Measurements from ENCODE around the gene PELI3.

PELI3 gene

DNA sequence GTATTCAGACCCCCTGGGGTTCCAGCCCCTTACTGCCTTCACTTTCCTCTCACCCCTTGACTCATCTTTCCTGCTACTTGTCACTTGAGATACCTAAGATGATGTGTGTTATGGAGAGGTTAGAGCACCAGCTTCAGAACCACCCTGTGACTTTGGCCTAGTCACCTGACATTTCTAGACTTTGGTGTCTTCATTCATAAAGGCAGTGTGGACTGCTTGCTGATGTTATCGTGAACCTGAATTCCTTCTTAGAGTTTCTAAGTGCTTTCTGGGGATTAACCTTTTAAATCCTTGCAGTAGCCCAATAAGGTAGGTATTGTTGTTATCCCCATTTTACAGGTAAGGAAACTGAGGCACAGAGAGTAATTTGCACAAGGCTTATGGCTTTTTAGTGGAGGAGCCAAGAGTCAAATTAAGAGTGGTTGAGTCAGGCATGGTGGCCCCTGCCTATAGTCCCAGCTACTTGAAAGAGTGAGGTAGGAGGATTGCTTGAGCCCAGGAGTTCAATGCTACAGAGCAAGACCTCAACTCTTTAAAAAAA, 38.6 kb downstream of the PELI3 start:
- no peak for DNase-seq (ENCODE audit: low spot score)

DNA sequence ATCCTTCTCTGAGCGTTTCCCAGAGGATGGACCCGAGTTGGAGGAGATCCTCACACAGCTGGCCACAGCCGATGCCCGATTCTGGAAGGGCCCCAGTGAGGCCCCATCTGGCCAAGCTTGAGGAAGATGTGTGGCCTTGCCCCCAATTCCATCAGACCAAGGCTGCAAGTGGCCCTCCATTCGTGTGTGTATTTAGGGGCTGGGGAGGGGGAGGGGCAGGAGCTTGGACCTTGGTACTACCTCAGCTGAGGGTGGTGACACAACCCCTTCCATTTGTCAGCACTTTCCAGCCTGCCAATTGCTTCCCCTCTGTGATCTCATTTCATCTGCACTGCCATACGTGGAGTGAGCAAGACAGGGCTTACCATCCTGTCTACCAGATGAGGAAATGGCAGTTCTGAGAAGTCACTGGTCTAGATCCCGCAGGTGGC, 42.4 kb downstream of the PELI3 start:
- DNase-seq (ENCODE audit: low spot score): no peak

GRCh38 chr11:66510271-66510989, 43.7 kb downstream of the PELI3 start, which contains the start of gene BBS1:
Gene BBS1 (plus strand): TSS chr11:66510635. CDS start chr11:66510660, 25 bp downstream.
- DNase-seq (ENCODE audit: low spot score): peak; percentile 65

GRCh38 chr11:66510990-66511339, 44.3 kb downstream of the PELI3 start:
- DNase-seq (ENCODE audit: low spot score): no peak

DNA sequence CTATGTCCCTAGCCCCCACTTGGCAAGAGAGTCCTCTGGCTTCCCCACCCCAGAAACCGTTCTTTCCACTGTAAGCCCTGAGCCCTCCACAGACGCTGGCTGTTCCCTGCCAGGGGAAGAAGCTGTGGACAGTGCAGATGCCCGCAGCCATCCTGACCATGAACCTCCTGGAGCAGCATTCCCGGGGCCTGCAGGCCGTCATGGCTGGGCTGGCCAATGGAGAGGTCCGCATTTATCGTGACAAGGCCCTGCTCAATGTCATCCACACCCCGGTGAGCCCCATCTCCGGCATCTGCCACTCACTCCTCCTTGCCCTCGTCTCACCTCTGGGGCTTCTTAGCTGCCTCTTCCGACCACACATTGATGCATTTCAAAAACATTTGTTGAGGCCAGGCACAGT, 56.9 kb downstream of the PELI3 start:
- no peak for DNase-seq (ENCODE audit: low spot score)

DNA sequence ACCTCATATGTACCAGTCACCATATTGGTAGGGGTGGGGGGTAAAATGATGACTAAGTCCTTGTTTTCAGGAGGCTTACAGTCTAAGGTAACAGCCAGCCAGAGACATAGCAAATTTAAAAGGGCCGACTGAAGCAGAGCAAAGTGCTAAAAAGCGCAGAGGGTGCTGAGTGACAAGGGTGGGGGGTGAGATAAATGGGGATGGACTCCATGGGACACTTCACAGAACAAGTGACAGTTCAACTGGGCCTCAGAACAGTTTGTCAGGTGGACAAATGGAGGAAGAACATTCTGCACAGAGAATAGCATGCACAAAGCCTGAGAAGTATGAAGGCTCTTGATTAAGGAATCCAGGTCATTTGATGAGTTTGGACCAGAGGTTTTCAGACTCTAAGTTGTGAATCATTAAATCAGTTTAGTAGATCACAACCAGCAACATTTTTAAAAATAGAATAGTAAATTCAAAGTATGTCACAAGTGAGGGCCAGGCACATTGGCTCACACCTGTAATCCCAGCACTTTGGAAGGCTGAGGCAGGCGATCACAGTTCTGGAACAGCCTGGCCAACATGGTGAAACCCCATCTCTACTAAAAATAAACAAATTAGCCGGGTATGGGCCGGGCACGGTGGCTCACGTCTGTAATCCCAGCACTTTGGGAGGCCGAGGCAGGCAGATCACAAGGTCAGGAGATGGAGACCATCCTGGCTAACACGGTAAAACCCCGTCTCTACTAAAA, 57.8 kb downstream of the PELI3 start:
- no peak for DNase-seq (ENCODE audit: low spot score)
